Right lobe of liver (tissue), 6 donors: ENCODE results near the gene DNAJA1. TPM values are rescaled to one million over a fixed set of nuclear protein-coding genes. Genes with fewer than 3 reads are reported as not detected.
A peak's percentile ranks its signal among the peaks of the same experiment; 100 is the strongest.
"Not testable (repeated sequence)": the region's sequence is repeated elsewhere in the genome, so short reads cannot be mapped to it uniquely, and the experiment has no call there.

Experiments used
- ATAC-seq, 4 donors: fragments of 200-7000 bp; cut with Tn5 transposase; one replicate each; pipeline ENCODE4 v1.9.1; 2020; ENCODE audit warnings: mild to moderate bottlenecking in 4 of 4, moderate library complexity in 4 of 4
- DNase-seq, 3 donors: peaks; one replicate each; pipeline ENCODE4 v3.0.0-alpha.2; 2020
- H3K27ac ChIP-seq, 3 donors: fragments of 200-600 bp; one replicate each; pipeline ENCODE4 v1.8.0; 2022
- H3K27me3 ChIP-seq, 2 donors: fragments of 200-600 bp; one replicate each; pipeline ENCODE4 v1.8.0; 2022
- H3K36me3 ChIP-seq, 4 donors: fragments of 200-600 bp; sonication (generic) in 1 of 4; one replicate each; pipeline versions ENCODE4 v1.5.1 to v1.8.0; 2017 to 2022; ENCODE audit warnings: control low read depth in 1 of 4
- H3K4me1 ChIP-seq, 4 donors: fragments of 200-600 bp; sonication (generic) in 1 of 4; one replicate each; pipeline versions ENCODE4 v1.5.1 to v1.8.0; 2017 to 2022; ENCODE audit warnings: control low read depth in 1 of 4
- H3K4me3 ChIP-seq, 3 donors: fragments of 200-600 bp; one replicate each; pipeline ENCODE4 v1.8.0; 2022
- H3K9me3 ChIP-seq, 4 donors: fragments of 200-600 bp; sonication (generic) in 1 of 4; one replicate each; pipeline versions ENCODE4 v1.5.1 to v1.8.0; 2017 to 2022; ENCODE audit warnings: control low read depth in 1 of 4
- POLR2A ChIP-seq: fragments of 450-650 bp; IDR thresholded peaks from one replicate; pipeline ENCODE4 v1.6.1; 2017; ENCODE audit warnings: antibody characterized with exemption, mild to moderate bottlenecking
- WGBS: methylation state at CpG from one replicate; pipeline ENCODE4 v1.1.6; 2018; ENCODE audit warnings: low coverage, low lambda C conversion rate; ENCODE audit not compliant: insufficient coverage; ENCODE audit errors: missing lambda C conversion rate; 5-methylcytosine and 5-hydroxymethylcytosine counted together
- intact Hi-C, 2 donors: fragments of 100-400 bp; cut with DNase I; formaldehyde crosslinking; loops; one replicate each; pipeline versions ENCODE4 v1.11.2 to v1.14.1; 2022
- total RNA-seq, 6 experiments: library from RNA; depleted of rRNA in 2 of 6; stranded (reverse); fragments of >200 nt in 2 of 6; fragmentation: NEBNext Ultra II Directional in 3 of 6; extraction: Animal tissue kit (Norgen Biotek cat#: 25700) in 3 of 6; gene quantifications; one replicate each; pipeline versions ENCODE4 v1.1.0 to v1.2.4, GENCODE V29; 2016 to 2023
- TF ChIP-seq, protein P1 (sequence below), 4 donors: fragments of 200-600 bp in 3 of 4; fragments of 450-650 bp in 1 of 4; IDR thresholded peaks; one replicate each; pipeline versions ENCODE4 v1.5.1 to v1.8.0; 2016 to 2022; ENCODE audit warnings: antibody characterized with exemption in 4 of 4, mild to moderate bottlenecking in 2 of 4
- donor health status: DM: no; HTN: yes; CAD: no.
- donor health status: DM: no; HTN: no; CAD: no.
- donor health status: DM: no; HTN: no; CAD: no.
- donor health status: DM: no; HTN: yes; CAD: no.
- donor health status: DM: no; HTN: yes; CAD: no.

The DNAJA1 gene
- total RNA-seq, 6 experiments from 2014 or later, result 60.1 to 130 (median 93.9) TPM

DNA sequence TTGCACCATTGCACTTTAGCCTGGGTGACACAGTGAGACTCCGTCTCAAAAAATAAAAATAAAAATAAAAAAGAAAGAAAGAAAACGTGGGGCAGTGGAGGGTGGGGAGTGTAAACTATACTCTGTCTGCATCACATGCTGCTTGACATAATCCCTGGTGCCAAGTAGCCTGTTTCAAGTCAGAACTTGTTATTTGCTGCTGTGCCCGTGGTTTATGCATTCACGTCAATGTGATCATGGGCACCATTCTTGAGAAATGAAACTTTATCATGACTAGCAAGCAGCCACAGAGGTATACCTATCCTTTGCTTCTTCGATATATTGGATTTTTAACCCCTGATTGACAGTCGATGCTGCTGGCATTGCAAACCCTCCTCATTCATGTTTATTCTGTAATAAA, 55.5 kb downstream of the DNAJA1 start:
- Histone ChIP-seq H3K36me3 (no peaks in the 10 kb centered on the region), H3K9me3 (no peaks in the 10 kb centered on the region), H3K27me3 (no peaks in the 10 kb centered on the region), H3K4me1 (peaks cover 0 to 26% (median 10%) of the 10 kb centered on the region in 4 donors), H3K27ac (peak overlapping the region in 1 of 3 donors; percentile 21), H3K4me3 (no peak overlapping the region)
- TF ChIP-seq, protein P1, sequence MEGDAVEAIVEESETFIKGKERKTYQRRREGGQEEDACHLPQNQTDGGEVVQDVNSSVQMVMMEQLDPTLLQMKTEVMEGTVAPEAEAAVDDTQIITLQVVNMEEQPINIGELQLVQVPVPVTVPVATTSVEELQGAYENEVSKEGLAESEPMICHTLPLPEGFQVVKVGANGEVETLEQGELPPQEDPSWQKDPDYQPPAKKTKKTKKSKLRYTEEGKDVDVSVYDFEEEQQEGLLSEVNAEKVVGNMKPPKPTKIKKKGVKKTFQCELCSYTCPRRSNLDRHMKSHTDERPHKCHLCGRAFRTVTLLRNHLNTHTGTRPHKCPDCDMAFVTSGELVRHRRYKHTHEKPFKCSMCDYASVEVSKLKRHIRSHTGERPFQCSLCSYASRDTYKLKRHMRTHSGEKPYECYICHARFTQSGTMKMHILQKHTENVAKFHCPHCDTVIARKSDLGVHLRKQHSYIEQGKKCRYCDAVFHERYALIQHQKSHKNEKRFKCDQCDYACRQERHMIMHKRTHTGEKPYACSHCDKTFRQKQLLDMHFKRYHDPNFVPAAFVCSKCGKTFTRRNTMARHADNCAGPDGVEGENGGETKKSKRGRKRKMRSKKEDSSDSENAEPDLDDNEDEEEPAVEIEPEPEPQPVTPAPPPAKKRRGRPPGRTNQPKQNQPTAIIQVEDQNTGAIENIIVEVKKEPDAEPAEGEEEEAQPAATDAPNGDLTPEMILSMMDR (IDR thresholded peaks at IDR 0.05), result no peak
- TF ChIP-seq POLR2A, result no peak
- ATAC-seq (no peak), DNase-seq (no peak)
- 40% methylated on average over 6 of the region's 6 CpGs for WGBS
- intact Hi-C loops, result loop anchor here (5.0 to 10.0 kb wide), 3 partner anchors 84 to 147 kb away; partner anchors contain the start of gene B4GALT1 (in 1 of the 2)

DNA sequence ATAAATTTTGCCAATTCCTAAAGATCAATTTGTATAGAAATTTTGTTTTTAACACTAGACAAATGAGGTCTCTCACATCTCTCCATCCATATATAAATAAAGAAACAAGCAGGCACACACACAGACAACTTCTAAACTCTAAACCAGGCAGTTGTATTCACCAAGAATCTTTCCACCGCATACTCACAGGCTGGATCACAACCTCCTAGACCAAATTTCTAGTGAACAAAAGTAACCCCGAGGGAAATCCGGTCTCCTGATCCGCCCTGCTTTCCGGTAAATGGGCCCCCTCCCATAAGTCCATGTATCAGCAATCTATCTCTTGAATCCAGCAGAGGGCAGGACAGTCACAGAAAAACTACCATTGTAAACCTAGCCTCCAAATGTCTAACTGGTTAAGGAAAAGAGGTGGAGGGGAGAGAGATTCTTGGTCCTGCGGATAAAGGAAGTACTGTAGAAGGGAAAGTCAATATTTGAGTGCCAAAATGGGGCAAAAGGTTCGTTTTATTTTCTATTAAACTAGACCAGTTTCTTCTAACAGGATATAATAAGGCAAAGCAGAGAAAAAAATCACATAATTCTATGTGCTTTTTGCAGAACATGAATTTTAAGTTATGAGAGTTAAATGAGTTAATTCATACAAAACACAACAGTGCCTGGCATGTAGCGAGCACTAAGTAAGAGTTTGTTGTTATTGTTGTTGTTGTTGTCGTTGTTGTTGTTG, 56.2 kb downstream of the DNAJA1 start:
- no peak overlapping the region for H3K4me3 ChIP-seq
- H3K36me3 ChIP-seq, result no peaks in the 10 kb centered on the region
- intact Hi-C loops, result loop anchor here (5.0 to 10.0 kb wide), 3 partner anchors 84 to 146 kb away; partner anchors contain the start of gene B4GALT1 (in 1 of the 2)

DNA sequence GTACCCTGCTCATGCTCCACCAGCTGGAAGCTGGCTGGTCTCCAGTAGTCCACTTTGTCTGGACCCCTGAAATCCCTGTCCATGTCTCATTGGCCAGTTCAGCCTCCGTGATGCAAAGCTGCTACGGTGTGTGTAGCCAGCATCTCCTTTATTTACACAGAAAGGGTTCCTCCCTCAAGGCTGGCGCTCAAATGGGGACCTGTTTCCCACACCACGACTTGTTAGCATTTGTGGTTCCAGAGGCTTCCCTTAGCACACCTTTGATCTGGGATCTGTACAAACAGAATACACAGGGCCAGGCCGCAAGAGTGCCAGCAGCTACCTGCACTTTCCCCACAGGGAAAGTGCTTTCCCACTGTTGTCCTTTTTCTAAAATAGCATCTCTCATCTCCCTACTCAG, 57.1 kb downstream of the DNAJA1 start:
- ATAC-seq, result peak; percentile 63 to 85 (median 82)
- peak in 2 of 3 donors; percentile 73 to 74 for DNase-seq
- Histone ChIP-seq H3K27ac (peak overlapping the region in 2 of 3 donors; percentile 17 to 64), H3K4me3 (no peak overlapping the region), H3K4me1 (peaks cover 0 to 20% (median 10%) of the 10 kb centered on the region in 4 donors), H3K9me3 (no peaks in the 10 kb centered on the region), H3K27me3 (no peaks in the 10 kb centered on the region), H3K36me3 (no peaks in the 10 kb centered on the region)
- intact Hi-C loops, result loop anchor here (5.0 to 10.0 kb wide), 3 partner anchors 83 to 145 kb away; partner anchors contain the start of gene B4GALT1 (in 1 of the 2)
- WGBS, result 43% methylated on average over 1 of the region's 5 CpGs
- TF ChIP-seq, protein P1 (IDR thresholded peaks at IDR 0.05), result no peak
- no peak for TF ChIP-seq POLR2A

More for the DNA sequence above, 56.2 kb downstream of the DNAJA1 start:
- DNase-seq (peak in 2 of 3 donors; percentile 43 to 66), ATAC-seq (peak; percentile 67 to 77 (median 73))
- TF ChIP-seq, protein P1 (IDR thresholded peaks at IDR 0.05), result peak; percentile 63 to 96 (median 68)
- TF ChIP-seq POLR2A, result no peak
- H3K9me3 ChIP-seq, result no peaks in the 10 kb centered on the region
- peaks cover 0 to 20% (median 10%) of the 10 kb centered on the region in 4 donors for H3K4me1 ChIP-seq
- H3K27me3 ChIP-seq, result no peaks in the 10 kb centered on the region
- peak overlapping the region in 2 of 3 donors; percentile 21 to 64 for H3K27ac ChIP-seq
- WGBS, result 9% methylated on average over 9 of the region's 9 CpGs

DNA sequence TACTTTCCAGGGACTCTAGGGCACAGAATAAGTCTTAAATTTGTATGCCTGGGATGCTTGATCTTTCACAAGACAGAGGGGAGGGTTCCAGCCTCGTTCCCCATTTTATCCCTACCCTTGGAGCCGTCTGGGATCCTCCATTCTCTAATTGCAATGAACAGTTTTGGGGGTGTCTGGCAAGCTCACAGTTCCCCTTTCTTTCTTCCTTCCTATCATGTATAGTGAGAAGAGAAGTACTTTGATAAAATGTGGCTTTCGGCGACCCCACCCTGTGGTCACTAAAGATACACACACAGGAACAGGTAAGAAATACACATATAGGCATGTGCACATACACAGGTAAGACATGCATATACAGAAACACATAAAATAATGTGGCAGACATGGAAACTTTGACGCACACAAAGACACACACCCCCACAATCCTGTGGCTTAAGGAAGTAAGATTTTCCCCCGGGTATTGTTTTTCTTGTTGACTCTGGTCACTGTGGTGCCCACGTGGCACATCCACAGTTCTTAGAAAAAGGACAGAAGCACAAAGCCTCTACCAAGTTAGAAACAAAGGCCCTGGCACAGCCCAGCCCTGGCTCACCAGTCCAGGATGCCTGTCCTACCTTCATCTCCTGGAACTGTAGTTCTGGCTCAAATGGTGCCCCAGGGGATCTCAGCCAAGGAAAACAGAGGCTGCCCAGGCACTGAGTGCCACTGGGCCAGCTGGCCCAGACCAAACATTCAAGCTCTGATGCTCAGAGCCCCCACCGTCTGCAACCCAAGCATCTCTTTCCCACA, 57.7 kb downstream of the DNAJA1 start:
- Histone ChIP-seq H3K4me1 (peaks cover 0 to 20% (median 10%) of the 10 kb centered on the region in 4 donors), H3K36me3 (no peaks in the 10 kb centered on the region), H3K27ac (peak overlapping the region in 1 of 3 donors; percentile 64), H3K4me3 (no peak overlapping the region), H3K9me3 (no peaks in the 10 kb centered on the region), H3K27me3 (no peaks in the 10 kb centered on the region)
- intact Hi-C loops, result loop anchor here (5.0 to 10.0 kb wide), 3 partner anchors 82 to 145 kb away; partner anchors contain the start of gene B4GALT1 (in 1 of the 2)
- TF ChIP-seq, protein P1 (IDR thresholded peaks at IDR 0.05), result no peak
- no peak for TF ChIP-seq POLR2A
- DNase-seq (peak in 2 of 3 donors; percentile 65 to 73), ATAC-seq (peak; percentile 18 to 79 (median 62))
- 41% methylated on average over 7 of the region's 8 CpGs for WGBS

DNA sequence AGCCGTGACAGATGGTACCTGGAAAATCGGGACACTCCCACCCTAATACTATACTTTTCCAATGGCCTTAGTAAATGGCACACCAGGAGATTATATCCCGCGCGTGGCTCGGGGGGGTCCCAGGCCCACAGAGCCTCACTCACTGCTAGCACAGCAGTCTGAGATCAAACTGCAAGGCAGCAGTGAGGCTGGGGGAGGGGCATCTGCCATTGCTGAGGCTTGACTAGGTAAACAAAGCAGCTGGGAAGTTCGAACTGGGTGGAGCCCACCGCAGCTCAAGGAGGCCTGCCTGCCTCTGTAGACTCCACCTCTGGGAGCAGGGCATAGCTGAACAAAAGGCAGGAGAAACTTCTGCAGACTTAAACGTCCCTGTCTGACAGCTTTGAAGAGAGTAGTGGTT, 60.6 kb downstream of the DNAJA1 start:
- not testable (repeated sequence) for H3K36me3 ChIP-seq, H3K27ac ChIP-seq, H3K9me3 ChIP-seq, DNase-seq, H3K4me3 ChIP-seq, H3K27me3 ChIP-seq, ATAC-seq
- peaks cover 0 to 20% (median 10%) of the 10 kb centered on the region in 4 donors for H3K4me1 ChIP-seq
- intact Hi-C loops, result loop anchor here (10.0 kb wide), 2 partner anchors 79 to 89 kb away; partner anchors contain the start of gene B4GALT1 (in 1 of the 2)
- WGBS, result no CpG with 5 or more reads among the region's 9 CpGs
